ENCODE results near the gene ZKSCAN3. TPM values are rescaled to one million over a fixed set of nuclear protein-coding genes. Genes with fewer than 3 reads are reported as not detected.

Gene ZKSCAN3
- total and polyA plus RNA-seq, 2 experiments from 2014 or later = 3.0 to 7.6 TPM

GRCh38 chr6:28323813-28324424 is 25.8 kb upstream of the ZKSCAN3 start:
- Histone ChIP-seq H2AFZ (no peak overlapping the region), H3K4me3 (no peak overlapping the region), H3K27me3 (ENCODE audit: insufficient read depth) (no peaks in the 10 kb centered on the region), H4K20me1 (replicated peaks; ENCODE audit: insufficient read depth) (no peaks in the 10 kb centered on the region), H3K36me3 (ENCODE audit: insufficient read depth) (peaks cover 28% of the 10 kb centered on the region), H3K9me2 (ENCODE audit: insufficient read depth) (no peaks in the 10 kb centered on the region), H3K4me1 (ENCODE audit: insufficient read depth) (no peaks in the 10 kb centered on the region), H3K79me2 (replicated peaks; ENCODE audit: insufficient read depth) (no peaks in the 10 kb centered on the region), H3K27ac (ENCODE audit: low read depth) (no peak overlapping the region), H3F3A (replicated peaks; ENCODE audit: low read depth) (no peaks in the 10 kb centered on the region), H3K4me2 (no peak overlapping the region)
- no peak overlapping the region for H3K4me3 Mint-ChIP-seq
- no peak for ATAC-seq
- DNase-seq (ENCODE audit: low spot score) = no peak
- H3K27me3 Mint-ChIP-seq (ENCODE audit: insufficient read depth, low read depth, poor library complexity) = peaks cover 4% of the 10 kb centered on the region
- H3K36me3 Mint-ChIP-seq (ENCODE audit: low read depth) = peaks cover 51% of the 10 kb centered on the region
- peaks cover 40% of the 10 kb centered on the region for H3K9me3 Mint-ChIP-seq
- TF ChIP-seq EZH2 (IDR thresholded peaks at IDR 0.05; ENCODE audit: low read depth, unreplicated experiment) (no peak), NANOG (IDR thresholded peaks at IDR 0.05; ENCODE audit: borderline replicate concordance) (no peak), JUNB (IDR thresholded peaks at IDR 0.05; ENCODE audit: unreplicated experiment) (no peak), ZNF114 (CRISPR knock-in tag; IDR thresholded peaks at IDR 0.05) (no peak), CREB1 (CRISPR knock-in tag; IDR thresholded peaks at IDR 0.05; ENCODE audit: low read depth) (no peak), STAT1 (IDR thresholded peaks at IDR 0.05; ENCODE audit: unreplicated experiment) (no peak)
- TF ChIP-seq, protein P1, sequence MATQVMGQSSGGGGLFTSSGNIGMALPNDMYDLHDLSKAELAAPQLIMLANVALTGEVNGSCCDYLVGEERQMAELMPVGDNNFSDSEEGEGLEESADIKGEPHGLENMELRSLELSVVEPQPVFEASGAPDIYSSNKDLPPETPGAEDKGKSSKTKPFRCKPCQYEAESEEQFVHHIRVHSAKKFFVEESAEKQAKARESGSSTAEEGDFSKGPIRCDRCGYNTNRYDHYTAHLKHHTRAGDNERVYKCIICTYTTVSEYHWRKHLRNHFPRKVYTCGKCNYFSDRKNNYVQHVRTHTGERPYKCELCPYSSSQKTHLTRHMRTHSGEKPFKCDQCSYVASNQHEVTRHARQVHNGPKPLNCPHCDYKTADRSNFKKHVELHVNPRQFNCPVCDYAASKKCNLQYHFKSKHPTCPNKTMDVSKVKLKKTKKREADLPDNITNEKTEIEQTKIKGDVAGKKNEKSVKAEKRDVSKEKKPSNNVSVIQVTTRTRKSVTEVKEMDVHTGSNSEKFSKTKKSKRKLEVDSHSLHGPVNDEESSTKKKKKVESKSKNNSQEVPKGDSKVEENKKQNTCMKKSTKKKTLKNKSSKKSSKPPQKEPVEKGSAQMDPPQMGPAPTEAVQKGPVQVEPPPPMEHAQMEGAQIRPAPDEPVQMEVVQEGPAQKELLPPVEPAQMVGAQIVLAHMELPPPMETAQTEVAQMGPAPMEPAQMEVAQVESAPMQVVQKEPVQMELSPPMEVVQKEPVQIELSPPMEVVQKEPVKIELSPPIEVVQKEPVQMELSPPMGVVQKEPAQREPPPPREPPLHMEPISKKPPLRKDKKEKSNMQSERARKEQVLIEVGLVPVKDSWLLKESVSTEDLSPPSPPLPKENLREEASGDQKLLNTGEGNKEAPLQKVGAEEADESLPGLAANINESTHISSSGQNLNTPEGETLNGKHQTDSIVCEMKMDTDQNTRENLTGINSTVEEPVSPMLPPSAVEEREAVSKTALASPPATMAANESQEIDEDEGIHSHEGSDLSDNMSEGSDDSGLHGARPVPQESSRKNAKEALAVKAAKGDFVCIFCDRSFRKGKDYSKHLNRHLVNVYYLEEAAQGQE (IDR thresholded peaks at IDR 0.05; ENCODE audit: unreplicated experiment) = no peak
- H3K4me1 Mint-ChIP-seq = no peaks in the 10 kb centered on the region
- no peak overlapping the region for H3K27ac Mint-ChIP-seq

GRCh38 chr6:28326371-28326948 is 23.3 kb upstream of the ZKSCAN3 start:
- Mint-ChIP-seq H3K4me3 (no peak overlapping the region), H3K9me3 (peaks cover 44% of the 10 kb centered on the region), H3K4me1 (no peaks in the 10 kb centered on the region), H3K27ac (no peak overlapping the region), H3K36me3 (ENCODE audit: low read depth) (peaks cover 58% of the 10 kb centered on the region), H3K27me3 (ENCODE audit: insufficient read depth, low read depth, poor library complexity) (peaks cover 4% of the 10 kb centered on the region)
- Histone ChIP-seq H3K4me2 (no peak overlapping the region), H4K20me1 (replicated peaks; ENCODE audit: insufficient read depth) (no peaks in the 10 kb centered on the region), H3K27ac (ENCODE audit: low read depth) (no peak overlapping the region), H3K27me3 (ENCODE audit: insufficient read depth) (no peaks in the 10 kb centered on the region), H3K36me3 (ENCODE audit: insufficient read depth) (peaks cover 28% of the 10 kb centered on the region), H3K4me1 (ENCODE audit: insufficient read depth) (no peaks in the 10 kb centered on the region), H3F3A (replicated peaks; ENCODE audit: low read depth) (no peaks in the 10 kb centered on the region), H3K79me2 (replicated peaks; ENCODE audit: insufficient read depth) (no peaks in the 10 kb centered on the region), H3K9me2 (ENCODE audit: insufficient read depth) (no peaks in the 10 kb centered on the region), H3K4me3 (no peak overlapping the region), H2AFZ (no peak overlapping the region)
- no peak for DNase-seq (ENCODE audit: low spot score)
- no peak for ATAC-seq
- TF ChIP-seq EZH2phosphoT487 (IDR thresholded peaks at IDR 0.05; ENCODE audit: unreplicated experiment) (no peak), EZH2 (IDR thresholded peaks at IDR 0.05; ENCODE audit: low read depth, unreplicated experiment) (no peak), ZNF331 (CRISPR knock-in tag; IDR thresholded peaks at IDR 0.05; ENCODE audit: low read depth) (no peak), STAT1 (IDR thresholded peaks at IDR 0.05; ENCODE audit: unreplicated experiment) (no peak), CREB1 (CRISPR knock-in tag; IDR thresholded peaks at IDR 0.05; ENCODE audit: low read depth) (no peak), ZNF114 (CRISPR knock-in tag; IDR thresholded peaks at IDR 0.05) (no peak), JUNB (IDR thresholded peaks at IDR 0.05; ENCODE audit: unreplicated experiment) (no peak), POLR2AphosphoS5 (IDR thresholded peaks at IDR 0.05; ENCODE audit: low read depth) (no peak)
- TF ChIP-seq, protein P1 (IDR thresholded peaks at IDR 0.05; ENCODE audit: unreplicated experiment) = no peak
- TF ChIP-seq, protein P2, sequence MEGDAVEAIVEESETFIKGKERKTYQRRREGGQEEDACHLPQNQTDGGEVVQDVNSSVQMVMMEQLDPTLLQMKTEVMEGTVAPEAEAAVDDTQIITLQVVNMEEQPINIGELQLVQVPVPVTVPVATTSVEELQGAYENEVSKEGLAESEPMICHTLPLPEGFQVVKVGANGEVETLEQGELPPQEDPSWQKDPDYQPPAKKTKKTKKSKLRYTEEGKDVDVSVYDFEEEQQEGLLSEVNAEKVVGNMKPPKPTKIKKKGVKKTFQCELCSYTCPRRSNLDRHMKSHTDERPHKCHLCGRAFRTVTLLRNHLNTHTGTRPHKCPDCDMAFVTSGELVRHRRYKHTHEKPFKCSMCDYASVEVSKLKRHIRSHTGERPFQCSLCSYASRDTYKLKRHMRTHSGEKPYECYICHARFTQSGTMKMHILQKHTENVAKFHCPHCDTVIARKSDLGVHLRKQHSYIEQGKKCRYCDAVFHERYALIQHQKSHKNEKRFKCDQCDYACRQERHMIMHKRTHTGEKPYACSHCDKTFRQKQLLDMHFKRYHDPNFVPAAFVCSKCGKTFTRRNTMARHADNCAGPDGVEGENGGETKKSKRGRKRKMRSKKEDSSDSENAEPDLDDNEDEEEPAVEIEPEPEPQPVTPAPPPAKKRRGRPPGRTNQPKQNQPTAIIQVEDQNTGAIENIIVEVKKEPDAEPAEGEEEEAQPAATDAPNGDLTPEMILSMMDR (conservative IDR thresholded peaks at IDR 0.05; ENCODE audit: low read depth in 2 of 2) = no peak
- TF ChIP-seq, protein P3, sequence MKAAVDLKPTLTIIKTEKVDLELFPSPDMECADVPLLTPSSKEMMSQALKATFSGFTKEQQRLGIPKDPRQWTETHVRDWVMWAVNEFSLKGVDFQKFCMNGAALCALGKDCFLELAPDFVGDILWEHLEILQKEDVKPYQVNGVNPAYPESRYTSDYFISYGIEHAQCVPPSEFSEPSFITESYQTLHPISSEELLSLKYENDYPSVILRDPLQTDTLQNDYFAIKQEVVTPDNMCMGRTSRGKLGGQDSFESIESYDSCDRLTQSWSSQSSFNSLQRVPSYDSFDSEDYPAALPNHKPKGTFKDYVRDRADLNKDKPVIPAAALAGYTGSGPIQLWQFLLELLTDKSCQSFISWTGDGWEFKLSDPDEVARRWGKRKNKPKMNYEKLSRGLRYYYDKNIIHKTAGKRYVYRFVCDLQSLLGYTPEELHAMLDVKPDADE (IDR thresholded peaks at IDR 0.05) = no peak
